Measurements from ENCODE around the gene FSTL4.

DNA sequence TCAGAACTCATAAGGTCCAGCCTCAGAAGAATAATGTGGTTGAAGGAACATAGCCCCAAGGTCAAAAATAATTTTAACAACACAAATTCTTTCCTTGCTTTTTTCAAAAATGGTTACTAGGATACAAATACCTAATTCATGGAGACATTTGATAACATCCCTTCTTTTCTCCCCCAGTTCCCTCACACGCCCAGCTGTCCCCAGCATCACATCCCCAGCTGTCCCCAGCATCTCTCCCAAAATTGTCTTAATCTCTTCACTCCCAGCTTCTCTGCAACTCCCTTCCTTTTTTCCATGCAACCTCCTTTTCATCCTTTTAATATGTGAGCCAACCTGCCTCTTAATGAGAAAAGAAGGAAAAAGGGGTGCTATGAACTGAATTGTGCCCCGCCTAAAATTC, 77.8 kb downstream of the FSTL4 start:
- TF ChIP-seq, protein P1, sequence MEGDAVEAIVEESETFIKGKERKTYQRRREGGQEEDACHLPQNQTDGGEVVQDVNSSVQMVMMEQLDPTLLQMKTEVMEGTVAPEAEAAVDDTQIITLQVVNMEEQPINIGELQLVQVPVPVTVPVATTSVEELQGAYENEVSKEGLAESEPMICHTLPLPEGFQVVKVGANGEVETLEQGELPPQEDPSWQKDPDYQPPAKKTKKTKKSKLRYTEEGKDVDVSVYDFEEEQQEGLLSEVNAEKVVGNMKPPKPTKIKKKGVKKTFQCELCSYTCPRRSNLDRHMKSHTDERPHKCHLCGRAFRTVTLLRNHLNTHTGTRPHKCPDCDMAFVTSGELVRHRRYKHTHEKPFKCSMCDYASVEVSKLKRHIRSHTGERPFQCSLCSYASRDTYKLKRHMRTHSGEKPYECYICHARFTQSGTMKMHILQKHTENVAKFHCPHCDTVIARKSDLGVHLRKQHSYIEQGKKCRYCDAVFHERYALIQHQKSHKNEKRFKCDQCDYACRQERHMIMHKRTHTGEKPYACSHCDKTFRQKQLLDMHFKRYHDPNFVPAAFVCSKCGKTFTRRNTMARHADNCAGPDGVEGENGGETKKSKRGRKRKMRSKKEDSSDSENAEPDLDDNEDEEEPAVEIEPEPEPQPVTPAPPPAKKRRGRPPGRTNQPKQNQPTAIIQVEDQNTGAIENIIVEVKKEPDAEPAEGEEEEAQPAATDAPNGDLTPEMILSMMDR (IDR thresholded peaks at IDR 0.05; ENCODE audit: borderline replicate concordance, extremely low read depth, low read length, poor library complexity, severe bottlenecking) = no peak
- no peak for TF ChIP-seq EZH2 (IDR thresholded peaks at IDR 0.05; ENCODE audit: borderline replicate concordance, low read depth, low read length, severe bottlenecking)
